GM10266 (cell line): Measurements from ENCODE around the gene RGS7.

ENCODE experiments used
- DNase-seq: peaks from one replicate; pipeline ENCODE4 v3.0.0; 2012; ENCODE audit errors: extremely low spot score
- TF ChIP-seq, protein P1 (sequence below): IDR thresholded peaks from 2 replicates; pipeline ENCODE4 v1.5.1; 2012; ENCODE audit warnings: mild to moderate bottlenecking, low read depth; ENCODE audit not compliant: control insufficient read depth, insufficient read depth; ENCODE audit errors: missing control alignments

The RGS7 gene

DNA sequence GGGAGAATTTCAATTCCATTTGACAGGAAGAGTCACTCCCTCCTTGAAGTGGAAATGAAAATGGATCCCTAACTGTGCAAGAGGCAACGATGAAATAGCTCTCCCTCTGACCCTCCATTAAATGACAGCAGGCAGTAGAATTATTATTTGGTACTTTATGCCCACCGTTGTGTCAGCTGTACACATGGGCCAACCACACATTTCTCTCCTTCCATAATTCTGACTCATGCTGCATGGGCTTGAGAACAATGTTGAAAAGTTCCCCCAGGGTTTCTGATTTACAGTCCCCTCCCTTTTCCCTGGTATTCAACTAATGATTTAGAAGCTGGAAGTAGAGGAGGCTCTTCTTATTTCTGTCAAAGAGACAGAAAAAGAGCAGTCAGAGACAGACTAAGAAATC is 103.5 kb downstream of the RGS7 start:
- TF ChIP-seq, protein P1, sequence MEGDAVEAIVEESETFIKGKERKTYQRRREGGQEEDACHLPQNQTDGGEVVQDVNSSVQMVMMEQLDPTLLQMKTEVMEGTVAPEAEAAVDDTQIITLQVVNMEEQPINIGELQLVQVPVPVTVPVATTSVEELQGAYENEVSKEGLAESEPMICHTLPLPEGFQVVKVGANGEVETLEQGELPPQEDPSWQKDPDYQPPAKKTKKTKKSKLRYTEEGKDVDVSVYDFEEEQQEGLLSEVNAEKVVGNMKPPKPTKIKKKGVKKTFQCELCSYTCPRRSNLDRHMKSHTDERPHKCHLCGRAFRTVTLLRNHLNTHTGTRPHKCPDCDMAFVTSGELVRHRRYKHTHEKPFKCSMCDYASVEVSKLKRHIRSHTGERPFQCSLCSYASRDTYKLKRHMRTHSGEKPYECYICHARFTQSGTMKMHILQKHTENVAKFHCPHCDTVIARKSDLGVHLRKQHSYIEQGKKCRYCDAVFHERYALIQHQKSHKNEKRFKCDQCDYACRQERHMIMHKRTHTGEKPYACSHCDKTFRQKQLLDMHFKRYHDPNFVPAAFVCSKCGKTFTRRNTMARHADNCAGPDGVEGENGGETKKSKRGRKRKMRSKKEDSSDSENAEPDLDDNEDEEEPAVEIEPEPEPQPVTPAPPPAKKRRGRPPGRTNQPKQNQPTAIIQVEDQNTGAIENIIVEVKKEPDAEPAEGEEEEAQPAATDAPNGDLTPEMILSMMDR = no peak
- no peak for DNase-seq

DNA sequence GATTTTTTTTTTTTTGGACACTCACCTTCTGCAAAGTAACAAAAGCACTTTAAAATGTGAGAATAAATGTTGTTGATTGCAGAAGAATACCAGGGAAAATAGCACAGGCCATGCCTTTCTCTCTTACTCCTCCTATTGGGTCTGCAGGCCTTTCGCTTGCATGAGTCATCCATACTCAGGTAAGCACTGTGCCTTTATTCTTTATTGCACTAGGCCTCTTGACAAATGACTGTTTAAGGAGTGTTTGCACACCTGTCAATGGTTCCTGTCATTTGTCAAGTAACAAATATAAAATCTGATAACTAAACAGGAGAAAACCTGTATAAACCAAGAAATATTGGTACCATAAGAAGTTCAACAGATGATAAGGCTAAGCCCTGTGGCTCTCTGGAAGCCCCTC is 106.5 kb downstream of the RGS7 start:
- DNase-seq = no peak
- TF ChIP-seq, protein P1 = no peak

DNA sequence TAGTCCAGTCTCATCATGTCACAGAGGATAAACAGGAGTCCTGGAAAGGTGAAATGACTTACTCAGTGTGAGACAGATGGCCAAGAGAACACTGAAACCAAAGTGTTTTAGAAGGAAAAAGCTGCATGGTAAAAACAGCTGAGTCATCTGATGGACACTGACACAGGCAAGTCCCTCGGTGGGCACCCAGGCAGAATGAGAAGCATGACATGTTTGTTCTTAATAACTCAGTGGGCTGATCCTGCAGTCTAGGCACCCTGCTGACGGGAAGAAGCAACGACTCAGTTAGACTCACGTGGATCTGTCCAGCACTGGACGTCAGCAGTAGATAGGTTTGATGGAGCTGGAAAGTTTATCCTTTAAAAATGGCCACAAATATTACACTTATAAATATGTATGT is 116.9 kb downstream of the RGS7 start:
- no peak for DNase-seq
- TF ChIP-seq, protein P1 = no peak

DNA sequence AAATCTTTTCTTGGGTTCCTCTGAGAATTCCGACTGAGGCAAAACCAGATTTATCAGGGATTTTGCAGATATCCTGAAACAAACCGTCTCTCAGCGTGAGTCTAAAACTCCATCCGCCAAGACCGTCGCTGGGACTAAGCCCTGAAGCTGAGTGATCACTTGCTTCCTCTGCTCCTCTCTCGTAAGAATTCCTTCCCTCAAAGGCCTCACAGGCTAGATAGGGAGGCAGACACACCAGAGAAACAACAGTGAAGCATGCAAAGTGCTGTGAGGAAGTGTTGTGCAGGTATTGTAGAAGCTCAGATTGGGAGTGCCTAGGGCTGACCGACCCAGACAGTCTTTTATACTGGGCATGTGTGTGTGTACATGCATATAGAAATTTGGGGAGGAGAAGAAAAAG is 119.1 kb downstream of the RGS7 start:
- no peak for DNase-seq

DNA sequence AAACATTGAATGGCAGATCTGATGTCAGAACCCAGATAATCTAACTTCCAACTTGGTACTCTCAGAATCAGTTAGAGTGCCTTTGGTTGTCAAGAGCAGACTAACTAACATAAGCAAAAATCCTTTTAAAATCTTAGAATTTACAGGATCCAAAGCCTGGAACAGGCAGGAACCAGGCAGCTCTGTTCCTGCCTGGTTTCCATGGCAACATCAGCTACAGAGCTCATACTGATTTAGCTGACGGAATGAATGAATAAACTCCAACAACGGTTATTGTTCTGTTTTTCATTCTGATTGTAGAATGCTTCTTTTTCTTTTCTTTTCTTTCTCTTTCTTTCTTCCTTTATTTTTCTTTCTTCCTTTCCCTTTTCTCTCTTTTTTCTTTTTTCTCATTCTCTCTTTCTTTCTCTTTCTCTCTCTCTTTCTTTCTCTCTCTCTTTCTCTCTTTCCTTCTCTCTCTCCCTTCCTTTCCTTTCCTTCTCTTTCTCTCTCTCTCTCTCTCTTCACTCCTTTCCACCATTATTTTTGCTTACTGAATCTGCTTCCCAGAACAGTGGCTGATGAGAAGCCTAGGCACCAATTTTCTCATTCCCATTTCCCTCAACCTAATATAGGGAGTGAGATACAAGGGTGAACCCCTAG is 121.6 kb downstream of the RGS7 start:
- no peak for DNase-seq
- TF ChIP-seq, protein P1 = no peak

More for the DNA sequence above, 119.1 kb downstream of the RGS7 start:
- TF ChIP-seq, protein P1 = no peak

DNA sequence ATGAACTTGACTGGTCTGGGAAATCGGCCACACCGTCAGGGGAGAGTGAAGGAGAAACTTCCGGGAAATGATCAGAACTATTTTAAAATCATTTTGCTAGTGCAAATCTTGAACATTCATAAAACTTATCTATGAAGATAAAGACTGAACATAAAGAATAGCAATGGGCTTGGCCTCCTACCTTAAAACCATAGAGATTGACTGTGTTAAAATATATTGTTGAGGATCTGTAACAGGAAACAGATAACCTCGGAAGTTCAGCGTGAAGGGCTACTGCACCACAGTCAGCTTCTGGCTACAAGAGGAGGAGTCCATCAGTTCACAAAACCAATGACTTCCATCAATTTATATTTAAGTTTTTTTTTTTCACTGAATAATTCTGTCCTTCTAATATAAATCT is 127.3 kb downstream of the RGS7 start:
- TF ChIP-seq, protein P1 = no peak
- DNase-seq = no peak

DNA sequence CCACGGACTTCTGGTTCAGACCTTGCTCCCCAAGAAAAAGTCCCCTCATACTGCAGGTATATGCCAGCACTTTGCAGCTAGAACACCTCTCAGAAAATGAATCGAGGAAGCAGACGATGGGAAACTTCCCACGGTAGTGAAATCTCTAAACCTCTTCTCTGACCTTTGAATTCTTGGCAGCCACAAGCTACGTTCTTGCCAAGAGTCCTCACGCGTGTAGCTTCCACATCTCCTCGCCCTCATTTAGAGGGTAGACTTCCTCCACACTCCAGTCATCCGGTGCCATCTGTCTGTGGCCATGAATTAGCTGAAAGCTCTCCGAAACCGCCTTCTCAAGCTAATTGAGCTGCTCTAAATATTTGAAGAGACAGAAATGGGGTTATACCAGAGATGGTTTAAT is 127.8 kb downstream of the RGS7 start:
- TF ChIP-seq, protein P1 = no peak
- no peak for DNase-seq
